ENCODE data around the gene MYL1. TPM values are rescaled to one million over a fixed set of nuclear protein-coding genes. Genes with fewer than 3 reads are reported as not detected.

Gene MYL1
- polyA plus RNA-seq, 1 donor (not counting 4 experiments of a cell fraction or from before 2014, with no cell fraction given), result not detected

GRCh38 chr2:210259687-210260086 is 55.3 kb downstream of the MYL1 start:
- DNase-seq (ENCODE audit: low read depth, low spot score), result no peak

GRCh38 chr2:210252699-210253606 is 62.0 kb downstream of the MYL1 start:
- H3K9me3 ChIP-seq (ENCODE audit: control insufficient read depth, low read depth, low read length), result no peaks in the 10 kb centered on the region
- H3K4me1 ChIP-seq (ENCODE audit: control insufficient read depth, extremely low read depth, insufficient read depth, low read length), result no peaks in the 10 kb centered on the region
- dilution Hi-C loops (cut with MboI; ENCODE audit: extremely low pct_ligation_motif_present, low sequenced_read_pairs), result no loop called here
- H3K4me2 ChIP-seq (ENCODE audit: control insufficient read depth, extremely low read depth, insufficient read depth, low read depth, low read length), result no peak overlapping the region
- TF ChIP-seq EZH2 (IDR thresholded peaks at IDR 0.05; ENCODE audit: low read length) (no peak), CTCF (optimal IDR thresholded peaks at IDR 0.05 in 1 of 3, IDR thresholded peaks at IDR 0.05 in 1 of 3, conservative IDR thresholded peaks at IDR 0.05 in 1 of 3; ENCODE audit: extremely low read depth in 1 of 3, insufficient read depth in 2 of 3, low read length in 3 of 3) (no peak)
- H3K27ac ChIP-seq (ENCODE audit: control insufficient read depth, insufficient read depth, low read length), result no peak overlapping the region
- H3K27me3 ChIP-seq (ENCODE audit: control insufficient read depth, extremely low read depth, insufficient read depth, low read length), result no peaks in the 10 kb centered on the region
- no peak for DNase-seq (ENCODE audit: low read depth, low spot score)
- FAIRE-seq, result no peak
- H3K79me2 ChIP-seq (ENCODE audit: control insufficient read depth, insufficient read depth, low read length), result no peaks in the 10 kb centered on the region
- H3K4me3 ChIP-seq (ENCODE audit: control insufficient read depth in 2 of 3, extremely low read depth in 1 of 3, insufficient read depth in 2 of 3, low read depth in 1 of 3, low read length in 3 of 3), result no peak overlapping the region
- no peaks in the 10 kb centered on the region for H4K20me1 ChIP-seq (ENCODE audit: control insufficient read depth, extremely low read depth, insufficient read depth, low read length)
- no peaks in the 10 kb centered on the region for H3K36me3 ChIP-seq (ENCODE audit: control insufficient read depth in 2 of 2, extremely low read depth in 1 of 2, insufficient read depth in 2 of 2, low read length in 2 of 2)
- no peak overlapping the region for H3K9ac ChIP-seq (ENCODE audit: control insufficient read depth, extremely low read depth, insufficient read depth, low read length)
- no peaks in the 10 kb centered on the region for H3K9me1 ChIP-seq (ENCODE audit: control insufficient read depth, extremely low read depth, insufficient read depth, low read length)
- H2AFZ ChIP-seq (ENCODE audit: control insufficient read depth, low read length), result no peak overlapping the region

More at GRCh38 chr2:210259687-210260086, 55.3 kb downstream of the MYL1 start:
- no peaks in the 10 kb centered on the region for H3K9me1 ChIP-seq (ENCODE audit: control insufficient read depth, extremely low read depth, insufficient read depth, low read length)
- no peaks in the 10 kb centered on the region for H4K20me1 ChIP-seq (ENCODE audit: control insufficient read depth, extremely low read depth, insufficient read depth, low read length)
- H3K4me3 ChIP-seq (ENCODE audit: control insufficient read depth in 2 of 3, extremely low read depth in 1 of 3, insufficient read depth in 2 of 3, low read depth in 1 of 3, low read length in 3 of 3), result no peak overlapping the region
- TF ChIP-seq CTCF (optimal IDR thresholded peaks at IDR 0.05 in 1 of 3, IDR thresholded peaks at IDR 0.05 in 1 of 3, conservative IDR thresholded peaks at IDR 0.05 in 1 of 3; ENCODE audit: extremely low read depth in 1 of 3, insufficient read depth in 2 of 3, low read length in 3 of 3) (no peak), EZH2 (IDR thresholded peaks at IDR 0.05; ENCODE audit: low read length) (no peak)
- H3K4me2 ChIP-seq (ENCODE audit: control insufficient read depth, extremely low read depth, insufficient read depth, low read depth, low read length), result no peak overlapping the region
- no peak for FAIRE-seq
- no peak overlapping the region for H2AFZ ChIP-seq (ENCODE audit: control insufficient read depth, low read length)
- H3K9ac ChIP-seq (ENCODE audit: control insufficient read depth, extremely low read depth, insufficient read depth, low read length), result no peak overlapping the region
- no peaks in the 10 kb centered on the region for H3K27me3 ChIP-seq (ENCODE audit: control insufficient read depth, extremely low read depth, insufficient read depth, low read length)
- no peaks in the 10 kb centered on the region for H3K4me1 ChIP-seq (ENCODE audit: control insufficient read depth, extremely low read depth, insufficient read depth, low read length)
- no peaks in the 10 kb centered on the region for H3K9me3 ChIP-seq (ENCODE audit: control insufficient read depth, low read depth, low read length)
- H3K79me2 ChIP-seq (ENCODE audit: control insufficient read depth, insufficient read depth, low read length), result no peaks in the 10 kb centered on the region
- no peak overlapping the region for H3K27ac ChIP-seq (ENCODE audit: control insufficient read depth, insufficient read depth, low read length)
- H3K36me3 ChIP-seq (ENCODE audit: control insufficient read depth in 2 of 2, extremely low read depth in 1 of 2, insufficient read depth in 2 of 2, low read length in 2 of 2), result no peaks in the 10 kb centered on the region
- dilution Hi-C loops (cut with MboI; ENCODE audit: extremely low pct_ligation_motif_present, low sequenced_read_pairs), result no loop called here

All from keratinocyte (primary cell).